Measurements from ENCODE around the gene NR1H3. TPM values are rescaled to one million over a fixed set of nuclear protein-coding genes. Genes with fewer than 3 reads are reported as not detected.
A peak's percentile ranks its signal among the peaks of the same experiment; 100 is the strongest.

Gene NR1H3
- total and polyA plus RNA-seq, 5 donors from 2014 or later, result 5.7 to 13.0 (median 8.8) TPM

DNA sequence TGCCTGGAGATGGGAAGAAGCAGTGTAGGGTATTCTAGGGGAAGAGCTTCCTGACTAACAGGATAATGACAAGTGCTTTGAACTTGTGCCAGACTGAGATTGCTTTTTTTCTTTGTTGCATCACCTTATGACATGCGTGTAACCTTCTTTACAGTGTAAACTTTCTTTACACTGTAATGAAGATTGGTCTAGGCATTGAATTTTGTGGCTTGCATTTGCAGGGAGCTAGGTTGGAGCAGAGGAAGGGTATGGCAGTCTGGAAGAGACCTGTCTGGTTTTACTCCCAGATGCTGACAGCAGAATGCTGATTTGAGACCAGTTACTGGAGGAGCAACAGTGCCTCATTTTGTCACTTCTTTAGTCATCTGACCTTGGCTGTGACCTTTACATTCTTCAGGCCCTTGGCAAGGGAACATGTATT, 37.4 kb upstream of the NR1H3 start:
- Mint-ChIP-seq H3K4me1 (peaks cover 20 to 45% (median 31%) of the 10 kb centered on the region in 4 donors), H3K27ac (peak overlapping the region in 2 of 3 donors; percentile 1 to 54), H3K9me3 (peaks cover 0 to 2% (median 0%) of the 10 kb centered on the region in 7 donors), H3K4me3 (peak overlapping the region in 1 of 4 donors; percentile 47), H3K27me3 (no peaks in the 10 kb centered on the region), H3K36me3 (peaks cover 32% of the 10 kb centered on the region)
- H3K36me3 ChIP-seq (ENCODE audit: control insufficient read depth, insufficient read depth, low read length), result peaks cover 39% of the 10 kb centered on the region
- no peak for DNase-seq
- no peaks in the 10 kb centered on the region for H3K27me3 ChIP-seq (ENCODE audit: control insufficient read depth, insufficient read depth, low read length)
- ATAC-seq (ENCODE audit: low read depth in 2 of 2), result no peak
- H3K9me3 ChIP-seq (ENCODE audit: control insufficient read depth in 2 of 2, low read length in 2 of 2), result no peaks in the 10 kb centered on the region
- peaks cover 21% of the 10 kb centered on the region for H3K4me1 ChIP-seq (ENCODE audit: control insufficient read depth, insufficient read depth, low read length, poor library complexity, severe bottlenecking)
- H3K4me3 ChIP-seq (ENCODE audit: low read depth, low read length), result no peak overlapping the region
- H3K27ac ChIP-seq (ENCODE audit: insufficient read depth, low read length, poor library complexity, severe bottlenecking), result no peak overlapping the region

GRCh38 chr11:47222696-47223095, 35.1 kb upstream of the NR1H3 start:
- Histone ChIP-seq H3K4me3 (ENCODE audit: low read depth, low read length) (no peak overlapping the region), H3K4me1 (ENCODE audit: control insufficient read depth, insufficient read depth, low read length, poor library complexity, severe bottlenecking) (peaks cover 6% of the 10 kb centered on the region), H3K27ac (ENCODE audit: insufficient read depth, low read length, poor library complexity, severe bottlenecking) (no peak overlapping the region), H3K36me3 (ENCODE audit: control insufficient read depth, insufficient read depth, low read length) (peaks cover 57% of the 10 kb centered on the region), H3K9me3 (ENCODE audit: control insufficient read depth in 2 of 2, low read length in 2 of 2) (no peaks in the 10 kb centered on the region), H3K27me3 (ENCODE audit: control insufficient read depth, insufficient read depth, low read length) (no peaks in the 10 kb centered on the region)
- DNase-seq, result no peak
- ATAC-seq (ENCODE audit: low read depth in 2 of 2), result no peak
- peaks cover 41% of the 10 kb centered on the region for H3K36me3 Mint-ChIP-seq
- peaks cover 0 to 2% (median 0%) of the 10 kb centered on the region in 7 donors for H3K9me3 Mint-ChIP-seq
- H3K4me3 Mint-ChIP-seq, result no peak overlapping the region
- H3K27ac Mint-ChIP-seq, result no peak overlapping the region
- H3K4me1 Mint-ChIP-seq, result peaks cover 11 to 32% (median 24%) of the 10 kb centered on the region in 4 donors
- H3K27me3 Mint-ChIP-seq, result no peaks in the 10 kb centered on the region

- Histone ChIP-seq H3K36me3 (ENCODE audit: control insufficient read depth, insufficient read depth, low read length) (peaks cover 45% of the 10 kb centered on the region), H3K27ac (ENCODE audit: insufficient read depth, low read length, poor library complexity, severe bottlenecking) (peak overlapping the region; percentile 38)
- peak overlapping the region in 3 of 4 donors; percentile 42 to 68 (median 59) for H3K4me3 Mint-ChIP-seq
Measured at GRCh38 chr11:47225552-47226400, 32.0 kb upstream of the NR1H3 start.

DNA sequence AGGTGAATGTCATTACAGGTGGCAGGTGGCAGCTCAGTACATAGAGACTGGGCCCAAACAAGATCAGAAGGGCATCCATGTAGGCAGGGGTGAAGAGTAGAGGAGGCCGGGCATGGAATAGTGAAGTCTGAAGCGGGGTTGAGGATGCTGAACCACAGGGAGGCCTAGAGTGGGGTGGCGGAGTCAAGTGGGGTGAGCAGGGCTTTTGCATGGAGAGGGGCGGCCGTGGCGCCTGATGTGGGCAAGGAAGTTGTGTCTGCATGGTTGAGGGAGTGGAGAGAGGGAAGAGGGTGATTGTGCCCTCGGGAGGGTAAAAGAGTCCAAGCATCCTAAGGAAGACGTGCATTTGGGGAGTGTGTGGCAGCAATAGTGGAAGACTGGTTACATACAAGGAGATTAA, 28.6 kb upstream of the NR1H3 start:
- Histone ChIP-seq H3K9me3 (ENCODE audit: control insufficient read depth in 2 of 2, low read length in 2 of 2) (no peaks in the 10 kb centered on the region), H3K4me1 (ENCODE audit: control insufficient read depth, insufficient read depth, low read length, poor library complexity, severe bottlenecking) (no peaks in the 10 kb centered on the region), H3K27ac (ENCODE audit: insufficient read depth, low read length, poor library complexity, severe bottlenecking) (no peak overlapping the region), H3K36me3 (ENCODE audit: control insufficient read depth, insufficient read depth, low read length) (peaks cover 38% of the 10 kb centered on the region), H3K4me3 (ENCODE audit: low read depth, low read length) (no peak overlapping the region), H3K27me3 (ENCODE audit: control insufficient read depth, insufficient read depth, low read length) (no peaks in the 10 kb centered on the region)
- Mint-ChIP-seq H3K27ac (peak overlapping the region in 2 of 3 donors; percentile 11 to 94), H3K36me3 (peaks cover 21% of the 10 kb centered on the region), H3K4me1 (peaks cover 5 to 22% (median 14%) of the 10 kb centered on the region in 4 donors), H3K27me3 (no peaks in the 10 kb centered on the region), H3K4me3 (peak overlapping the region in 1 of 4 donors; percentile 75), H3K9me3 (no peaks in the 10 kb centered on the region)
- no peak for ATAC-seq (ENCODE audit: low read depth in 2 of 2)
- DNase-seq, result no peak

More at GRCh38 chr11:47225552-47226400, 32.0 kb upstream of the NR1H3 start:
- Histone ChIP-seq H3K4me3 (ENCODE audit: low read depth, low read length) (peak overlapping the region; percentile 48), H3K4me1 (ENCODE audit: control insufficient read depth, insufficient read depth, low read length, poor library complexity, severe bottlenecking) (no peaks in the 10 kb centered on the region), H3K27me3 (ENCODE audit: control insufficient read depth, insufficient read depth, low read length) (no peaks in the 10 kb centered on the region), H3K9me3 (ENCODE audit: control insufficient read depth in 2 of 2, low read length in 2 of 2) (no peaks in the 10 kb centered on the region)
- H3K9me3 Mint-ChIP-seq, result no peaks in the 10 kb centered on the region
- ATAC-seq (ENCODE audit: low read depth in 2 of 2) (peak; percentile 39 to 67), DNase-seq (peak in 1 of 3 donors; percentile 67)
- H3K36me3 Mint-ChIP-seq, result peaks cover 34% of the 10 kb centered on the region
- H3K4me1 Mint-ChIP-seq, result peaks cover 5 to 21% (median 14%) of the 10 kb centered on the region in 4 donors
- no peaks in the 10 kb centered on the region for H3K27me3 Mint-ChIP-seq
- peak overlapping the region; percentile 48 to 56 (median 53) for H3K27ac Mint-ChIP-seq

- peaks cover 28% of the 10 kb centered on the region for H3K36me3 ChIP-seq (ENCODE audit: control insufficient read depth, insufficient read depth, low read length)
- no peaks in the 10 kb centered on the region for H3K9me3 ChIP-seq (ENCODE audit: control insufficient read depth in 2 of 2, low read length in 2 of 2)
- ATAC-seq (ENCODE audit: low read depth in 2 of 2) (no peak), DNase-seq (no peak)
- H3K27me3 Mint-ChIP-seq, result no peaks in the 10 kb centered on the region
- no peak overlapping the region for H3K27ac Mint-ChIP-seq
- no peaks in the 10 kb centered on the region for H3K4me1 ChIP-seq (ENCODE audit: control insufficient read depth, insufficient read depth, low read length, poor library complexity, severe bottlenecking)
- no peak overlapping the region for H3K27ac ChIP-seq (ENCODE audit: insufficient read depth, low read length, poor library complexity, severe bottlenecking)
- H3K36me3 Mint-ChIP-seq, result peaks cover 24% of the 10 kb centered on the region
- H3K4me3 ChIP-seq (ENCODE audit: low read depth, low read length), result no peak overlapping the region
- H3K27me3 ChIP-seq (ENCODE audit: control insufficient read depth, insufficient read depth, low read length), result no peaks in the 10 kb centered on the region
- peaks cover 0 to 19% (median 9%) of the 10 kb centered on the region in 4 donors for H3K4me1 Mint-ChIP-seq
- no peaks in the 10 kb centered on the region for H3K9me3 Mint-ChIP-seq
- H3K4me3 Mint-ChIP-seq, result no peak overlapping the region
Measured at GRCh38 chr11:47233051-47233450, 24.7 kb upstream of the NR1H3 start.

DNA sequence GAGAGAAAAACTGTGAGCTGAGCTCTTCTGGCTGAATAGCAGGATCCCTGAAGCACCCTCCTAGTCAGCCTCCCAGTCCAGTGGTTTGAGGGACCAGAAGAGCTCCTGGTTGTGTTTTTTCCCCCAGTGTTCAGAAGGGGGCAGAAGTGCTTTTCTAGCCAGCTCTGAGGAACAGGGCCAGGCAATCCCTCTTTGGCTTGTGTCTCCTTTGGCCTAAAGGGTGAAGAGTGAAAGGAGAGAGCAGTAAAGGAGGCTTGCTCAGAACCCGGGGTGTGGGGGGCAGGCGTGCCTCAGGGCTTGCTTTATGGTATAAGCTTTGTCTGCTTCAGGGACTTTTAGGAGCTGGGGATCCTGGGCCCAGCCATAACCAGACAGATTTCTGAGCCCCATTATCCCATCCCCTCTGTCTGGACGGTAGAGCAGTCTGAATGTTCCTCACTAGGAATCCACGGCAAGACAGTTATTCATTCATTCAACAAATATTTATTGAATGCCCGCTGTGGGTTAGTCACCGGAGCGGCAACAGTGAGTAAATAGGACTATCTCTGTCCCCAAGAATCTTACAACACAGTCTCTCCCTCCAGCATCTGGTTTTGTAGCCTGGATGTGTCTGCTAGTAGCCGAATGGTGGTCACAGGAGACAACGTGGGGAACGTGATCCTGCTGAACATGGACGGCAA, 23.7 kb upstream of the NR1H3 start:
- Mint-ChIP-seq H3K27me3 (no peaks in the 10 kb centered on the region), H3K4me3 (peak overlapping the region in 1 of 4 donors; percentile 47), H3K36me3 (peaks cover 26% of the 10 kb centered on the region), H3K27ac (peak overlapping the region; percentile 3 to 55 (median 52)), H3K4me1 (peaks cover 0 to 15% (median 9%) of the 10 kb centered on the region in 4 donors), H3K9me3 (no peaks in the 10 kb centered on the region)
- Histone ChIP-seq H3K27ac (ENCODE audit: insufficient read depth, low read length, poor library complexity, severe bottlenecking) (no peak overlapping the region), H3K4me1 (ENCODE audit: control insufficient read depth, insufficient read depth, low read length, poor library complexity, severe bottlenecking) (no peaks in the 10 kb centered on the region), H3K4me3 (ENCODE audit: low read depth, low read length) (no peak overlapping the region), H3K36me3 (ENCODE audit: control insufficient read depth, insufficient read depth, low read length) (peaks cover 32% of the 10 kb centered on the region), H3K27me3 (ENCODE audit: control insufficient read depth, insufficient read depth, low read length) (no peaks in the 10 kb centered on the region), H3K9me3 (ENCODE audit: control insufficient read depth in 2 of 2, low read length in 2 of 2) (no peaks in the 10 kb centered on the region)
- DNase-seq (peak in 1 of 3 donors; percentile 40), ATAC-seq (ENCODE audit: low read depth in 2 of 2) (peak in 1 of 2 donors; percentile 37)

GRCh38 chr11:47234669-47235100, 23.1 kb upstream of the NR1H3 start:
- Histone ChIP-seq H3K36me3 (ENCODE audit: control insufficient read depth, insufficient read depth, low read length) (peaks cover 37% of the 10 kb centered on the region), H3K9me3 (ENCODE audit: control insufficient read depth in 2 of 2, low read length in 2 of 2) (no peaks in the 10 kb centered on the region), H3K4me3 (ENCODE audit: low read depth, low read length) (no peak overlapping the region), H3K27ac (ENCODE audit: insufficient read depth, low read length, poor library complexity, severe bottlenecking) (no peak overlapping the region), H3K27me3 (ENCODE audit: control insufficient read depth, insufficient read depth, low read length) (no peaks in the 10 kb centered on the region), H3K4me1 (ENCODE audit: control insufficient read depth, insufficient read depth, low read length, poor library complexity, severe bottlenecking) (no peaks in the 10 kb centered on the region)
- Mint-ChIP-seq H3K4me1 (peaks cover 0 to 13% (median 7%) of the 10 kb centered on the region in 4 donors), H3K27me3 (no peaks in the 10 kb centered on the region), H3K27ac (peak overlapping the region in 2 of 3 donors; percentile 3 to 52), H3K9me3 (no peaks in the 10 kb centered on the region), H3K4me3 (peak overlapping the region in 2 of 4 donors; percentile 38 to 64), H3K36me3 (peaks cover 26% of the 10 kb centered on the region)
- DNase-seq, result peak in 1 of 3 donors; percentile 17
- ATAC-seq (ENCODE audit: low read depth in 2 of 2), result peak in 1 of 2 donors; percentile 26
